Duodenal mucosa (tissue), 2 donors: Measurements from ENCODE around the gene COL5A1.

Source experiments
- H3K27ac ChIP-seq: one replicate; pipeline ENCODE4 v1.7.0; 2013; ENCODE audit warnings: low read depth, low read length
- H3K27me3 ChIP-seq, 2 donors: one replicate each; pipeline ENCODE4 v1.7.0; 2013; ENCODE audit warnings: low read length in 2 of 2, control low read depth in 1 of 2; ENCODE audit not compliant: insufficient read depth in 2 of 2, control insufficient read depth in 1 of 2
- H3K36me3 ChIP-seq, 2 donors: one replicate each; pipeline ENCODE4 v1.7.0; 2013; ENCODE audit warnings: low read length in 2 of 2, control low read depth in 1 of 2; ENCODE audit not compliant: insufficient read depth in 2 of 2, control insufficient read depth in 1 of 2
- H3K4me1 ChIP-seq, 2 donors: one replicate each; pipeline ENCODE4 v1.7.0; 2013; ENCODE audit warnings: low read length in 2 of 2, control low read depth in 1 of 2; ENCODE audit not compliant: insufficient read depth in 2 of 2, control insufficient read depth in 1 of 2
- H3K4me3 ChIP-seq, 2 donors: one replicate each; pipeline ENCODE4 v1.7.0; 2013; ENCODE audit warnings: low read length in 2 of 2, low read depth in 1 of 2
- H3K9ac ChIP-seq, 2 donors: one replicate each; pipeline ENCODE4 v1.7.0; 2013; ENCODE audit warnings: low read length in 2 of 2, low read depth in 1 of 2
- H3K9me3 ChIP-seq, 2 donors: one replicate each; pipeline ENCODE4 v1.7.0; 2013; ENCODE audit warnings: low read length in 2 of 2, control low read depth in 1 of 2; ENCODE audit not compliant: control insufficient read depth in 1 of 2

COL5A1 gene

GRCh38 chr9:134812343-134812673 lies 170.7 kb downstream of the COL5A1 start:
- Histone ChIP-seq H3K4me3 (no peak overlapping the region), H3K36me3 (peaks cover 0 to 3% of the 10 kb centered on the region in 2 donors), H3K4me1 (no peaks in the 10 kb centered on the region), H3K27ac (no peak overlapping the region), H3K27me3 (no peaks in the 10 kb centered on the region), H3K9me3 (no peaks in the 10 kb centered on the region), H3K9ac (no peak overlapping the region)

GRCh38 chr9:134813841-134814240 lies 172.2 kb downstream of the COL5A1 start:
- Histone ChIP-seq H3K9me3 (no peaks in the 10 kb centered on the region), H3K27me3 (no peaks in the 10 kb centered on the region), H3K9ac (no peak overlapping the region), H3K4me3 (no peak overlapping the region), H3K4me1 (no peaks in the 10 kb centered on the region), H3K27ac (no peak overlapping the region), H3K36me3 (peaks cover 0 to 5% of the 10 kb centered on the region in 2 donors)

GRCh38 chr9:134814598-134815215 lies 173.1 kb downstream of the COL5A1 start:
- no peaks in the 10 kb centered on the region for H3K27me3 ChIP-seq
- H3K4me3 ChIP-seq, result no peak overlapping the region
- H3K4me1 ChIP-seq, result no peaks in the 10 kb centered on the region
- H3K9ac ChIP-seq, result no peak overlapping the region
- no peak overlapping the region for H3K27ac ChIP-seq
- peaks cover 0 to 6% of the 10 kb centered on the region in 2 donors for H3K36me3 ChIP-seq
- H3K9me3 ChIP-seq, result no peaks in the 10 kb centered on the region

- Histone ChIP-seq H3K4me1 (no peaks in the 10 kb centered on the region), H3K27me3 (no peaks in the 10 kb centered on the region), H3K36me3 (peaks cover under 1 to 9% of the 10 kb centered on the region in 2 donors), H3K4me3 (no peak overlapping the region), H3K9me3 (no peaks in the 10 kb centered on the region), H3K27ac (no peak overlapping the region), H3K9ac (no peak overlapping the region)
Observed at GRCh38 chr9:134815435-134816214, 174.0 kb downstream of the COL5A1 start.

- H3K36me3 ChIP-seq, result peaks cover 3 to 9% of the 10 kb centered on the region in 2 donors
- no peak overlapping the region for H3K4me3 ChIP-seq
- H3K27me3 ChIP-seq, result no peaks in the 10 kb centered on the region
- no peak overlapping the region for H3K27ac ChIP-seq
- no peaks in the 10 kb centered on the region for H3K9me3 ChIP-seq
- H3K4me1 ChIP-seq, result no peaks in the 10 kb centered on the region
- no peak overlapping the region for H3K9ac ChIP-seq
Observed at GRCh38 chr9:134816264-134816663, 174.7 kb downstream of the COL5A1 start.

- H3K4me1 ChIP-seq, result no peaks in the 10 kb centered on the region
- H3K27ac ChIP-seq, result no peak overlapping the region
- H3K9ac ChIP-seq, result no peak overlapping the region
- H3K4me3 ChIP-seq, result no peak overlapping the region
- H3K36me3 ChIP-seq, result peaks cover 3 to 9% of the 10 kb centered on the region in 2 donors
- no peaks in the 10 kb centered on the region for H3K27me3 ChIP-seq
- no peaks in the 10 kb centered on the region for H3K9me3 ChIP-seq
Observed at GRCh38 chr9:134818000-134818568, 176.5 kb downstream of the COL5A1 start.

- H3K4me1 ChIP-seq, result no peaks in the 10 kb centered on the region
- H3K36me3 ChIP-seq, result peaks cover 3 to 9% of the 10 kb centered on the region in 2 donors
- H3K9ac ChIP-seq, result no peak overlapping the region
Observed at GRCh38 chr9:134818591-134818990, 177.0 kb downstream of the COL5A1 start.

GRCh38 chr9:134820901-134821300 lies 179.3 kb downstream of the COL5A1 start:
- no peaks in the 10 kb centered on the region for H3K9me3 ChIP-seq
- H3K9ac ChIP-seq, result no peak overlapping the region
- H3K36me3 ChIP-seq, result peaks cover 3 to 13% of the 10 kb centered on the region in 2 donors
- H3K4me3 ChIP-seq, result no peak overlapping the region
- no peaks in the 10 kb centered on the region for H3K4me1 ChIP-seq
- no peak overlapping the region for H3K27ac ChIP-seq
- H3K27me3 ChIP-seq, result no peaks in the 10 kb centered on the region

More at GRCh38 chr9:134818591-134818990, 177.0 kb downstream of the COL5A1 start:
- Histone ChIP-seq H3K9me3 (no peaks in the 10 kb centered on the region), H3K27ac (no peak overlapping the region), H3K4me3 (no peak overlapping the region), H3K27me3 (no peaks in the 10 kb centered on the region)

- no peaks in the 10 kb centered on the region for H3K27me3 ChIP-seq
- no peak overlapping the region for H3K4me3 ChIP-seq
- peaks cover 3 to 8% of the 10 kb centered on the region in 2 donors for H3K36me3 ChIP-seq
- H3K9ac ChIP-seq, result no peak overlapping the region
- H3K4me1 ChIP-seq, result no peaks in the 10 kb centered on the region
- no peaks in the 10 kb centered on the region for H3K9me3 ChIP-seq
- no peak overlapping the region for H3K27ac ChIP-seq
Observed at GRCh38 chr9:134822541-134822940, 180.9 kb downstream of the COL5A1 start.

GRCh38 chr9:134823623-134824022 lies 182.0 kb downstream of the COL5A1 start:
- H3K9me3 ChIP-seq, result no peaks in the 10 kb centered on the region
- no peaks in the 10 kb centered on the region for H3K27me3 ChIP-seq
- no peaks in the 10 kb centered on the region for H3K4me1 ChIP-seq
- H3K4me3 ChIP-seq, result no peak overlapping the region
- H3K36me3 ChIP-seq, result peaks cover 5 to 11% of the 10 kb centered on the region in 2 donors
- H3K27ac ChIP-seq, result no peak overlapping the region
- no peak overlapping the region for H3K9ac ChIP-seq
